NT2/D1 (cell line): Measurements from ENCODE around the gene RPRD1A.

Experiments
- DNase-seq: peaks from one replicate; pipeline ENCODE4 v3.0.0-alpha.2; 2011; ENCODE audit warnings: low read depth, low spot score
- H3K27me3 ChIP-seq: 2 replicates; pipeline ENCODE4 v1.6.0; 2011; ENCODE audit warnings: mild to moderate bottlenecking; ENCODE audit not compliant: insufficient read length, insufficient read depth
- H3K36me3 ChIP-seq: 2 replicates; pipeline ENCODE4 v1.6.1; 2011; ENCODE audit warnings: mild to moderate bottlenecking, low read length, mixed read lengths; ENCODE audit not compliant: insufficient read depth, insufficient read length
- H3K4me1 ChIP-seq: 2 replicates; pipeline ENCODE4 v1.5.1; 2011; ENCODE audit not compliant: insufficient read depth, insufficient read length
- H3K4me3 ChIP-seq: 2 replicates; pipeline ENCODE4 v1.5.1; 2011; ENCODE audit warnings: low read depth; ENCODE audit not compliant: insufficient read length
- H3K9ac ChIP-seq: 2 replicates; pipeline ENCODE4 v1.6.0; 2011; ENCODE audit warnings: low read depth; ENCODE audit not compliant: insufficient read length
- H3K9me3 ChIP-seq: 2 replicates; pipeline ENCODE4 v1.5.1; 2011; ENCODE audit warnings: mild to moderate bottlenecking, low read length; ENCODE audit not compliant: insufficient read depth
- SUZ12 ChIP-seq: IDR thresholded peaks from 2 replicates; pipeline ENCODE4 v1.6.1; 2011; ENCODE audit not compliant: insufficient read length, insufficient read depth; ENCODE audit errors: extremely low read depth
- YY1 ChIP-seq: IDR thresholded peaks from 2 replicates; pipeline ENCODE4 v1.6.1; 2011; ENCODE audit not compliant: insufficient read length, insufficient read depth
- ZNF274 ChIP-seq: IDR thresholded peaks from 2 replicates; pipeline ENCODE4 v1.6.1; 2011; ENCODE audit warnings: mild to moderate bottlenecking, low read depth, low read length

The RPRD1A gene

GRCh38 chr18:36108196-36108595, 40.8 kb upstream of the RPRD1A start:
- H3K36me3 ChIP-seq, result peaks cover 18% of the 10 kb centered on the region
- no peak for DNase-seq
- no peak overlapping the region for H3K9ac ChIP-seq

GRCh38 chr18:36107477-36107876, 40.1 kb upstream of the RPRD1A start:
- H3K4me1 ChIP-seq, result no peaks in the 10 kb centered on the region
- peaks cover 3% of the 10 kb centered on the region; the same call in 1 of the 2 replicates for H3K9me3 ChIP-seq
- H3K9ac ChIP-seq, result no peak overlapping the region
- TF ChIP-seq ZNF274 (no peak), YY1 (no peak), SUZ12 (no peak)
- H3K4me3 ChIP-seq, result no peak overlapping the region
- H3K27me3 ChIP-seq, result no peaks in the 10 kb centered on the region
- peaks cover 15% of the 10 kb centered on the region for H3K36me3 ChIP-seq
- DNase-seq, result no peak

More at GRCh38 chr18:36108196-36108595, 40.8 kb upstream of the RPRD1A start:
- TF ChIP-seq SUZ12 (no peak), YY1 (no peak), ZNF274 (no peak)
- H3K4me3 ChIP-seq, result no peak overlapping the region
- H3K27me3 ChIP-seq, result no peaks in the 10 kb centered on the region
- no peaks in the 10 kb centered on the region for H3K4me1 ChIP-seq
- H3K9me3 ChIP-seq, result no peaks in the 10 kb centered on the region

- Histone ChIP-seq H3K9me3 (peaks cover 14% of the 10 kb centered on the region; the same call in 1 of the 2 replicates), H3K4me1 (no peaks in the 10 kb centered on the region), H3K36me3 (no peaks in the 10 kb centered on the region), H3K4me3 (no peak overlapping the region), H3K27me3 (no peaks in the 10 kb centered on the region), H3K9ac (no peak overlapping the region)
- DNase-seq, result no peak
- TF ChIP-seq YY1 (no peak), SUZ12 (no peak), ZNF274 (no peak)
These were observed 37.4 kb upstream of the RPRD1A start for GRCh38 chr18:36104749-36105148.

GRCh38 chr18:36101943-36102342, 34.6 kb upstream of the RPRD1A start:
- TF ChIP-seq SUZ12 (no peak), YY1 (no peak), ZNF274 (no peak)
- Histone ChIP-seq H3K36me3 (no peaks in the 10 kb centered on the region), H3K4me1 (no peaks in the 10 kb centered on the region), H3K27me3 (no peaks in the 10 kb centered on the region), H3K4me3 (no peak overlapping the region), H3K9me3 (peaks cover 14% of the 10 kb centered on the region; the same call in 1 of the 2 replicates), H3K9ac (no peak overlapping the region)
- no peak for DNase-seq

- Histone ChIP-seq H3K9me3 (peaks cover 14% of the 10 kb centered on the region; the same call in 1 of the 2 replicates), H3K4me3 (no peak overlapping the region), H3K36me3 (no peaks in the 10 kb centered on the region), H3K4me1 (no peaks in the 10 kb centered on the region), H3K9ac (no peak overlapping the region), H3K27me3 (no peaks in the 10 kb centered on the region)
- DNase-seq, result no peak
- TF ChIP-seq YY1 (no peak), SUZ12 (no peak), ZNF274 (no peak)
These were observed 32.0 kb upstream of the RPRD1A start for GRCh38 chr18:36099311-36099710.

GRCh38 chr18:36096955-36097354, 29.6 kb upstream of the RPRD1A start:
- Histone ChIP-seq H3K36me3 (no peaks in the 10 kb centered on the region), H3K9ac (no peak overlapping the region), H3K4me1 (no peaks in the 10 kb centered on the region), H3K9me3 (peaks cover 5% of the 10 kb centered on the region; the same call in 1 of the 2 replicates), H3K27me3 (no peaks in the 10 kb centered on the region), H3K4me3 (no peak overlapping the region)
- no peak for DNase-seq
- TF ChIP-seq SUZ12, result no peak
- TF ChIP-seq ZNF274, result no peak
- no peak for TF ChIP-seq YY1

GRCh38 chr18:36095936-36096519, 28.7 kb upstream of the RPRD1A start:
- H3K9ac ChIP-seq, result no peak overlapping the region
- H3K27me3 ChIP-seq, result no peaks in the 10 kb centered on the region
- H3K9me3 ChIP-seq, result no peaks in the 10 kb centered on the region
- H3K36me3 ChIP-seq, result no peaks in the 10 kb centered on the region
- TF ChIP-seq ZNF274 (no peak), YY1 (no peak), SUZ12 (no peak)
- no peak overlapping the region for H3K4me3 ChIP-seq
- DNase-seq, result peak; percentile 20
- H3K4me1 ChIP-seq, result no peaks in the 10 kb centered on the region
